ENCODE results near the gene C19orf44. TPM values are rescaled to one million over a fixed set of nuclear protein-coding genes. Genes with fewer than 3 reads are reported as not detected.
A peak's percentile ranks its signal among the peaks of the same experiment; 100 is the strongest.

Gene C19orf44
- total and polyA plus RNA-seq, 2 experiments from 2014 or later: 2.5 to 5.9 TPM

DNA sequence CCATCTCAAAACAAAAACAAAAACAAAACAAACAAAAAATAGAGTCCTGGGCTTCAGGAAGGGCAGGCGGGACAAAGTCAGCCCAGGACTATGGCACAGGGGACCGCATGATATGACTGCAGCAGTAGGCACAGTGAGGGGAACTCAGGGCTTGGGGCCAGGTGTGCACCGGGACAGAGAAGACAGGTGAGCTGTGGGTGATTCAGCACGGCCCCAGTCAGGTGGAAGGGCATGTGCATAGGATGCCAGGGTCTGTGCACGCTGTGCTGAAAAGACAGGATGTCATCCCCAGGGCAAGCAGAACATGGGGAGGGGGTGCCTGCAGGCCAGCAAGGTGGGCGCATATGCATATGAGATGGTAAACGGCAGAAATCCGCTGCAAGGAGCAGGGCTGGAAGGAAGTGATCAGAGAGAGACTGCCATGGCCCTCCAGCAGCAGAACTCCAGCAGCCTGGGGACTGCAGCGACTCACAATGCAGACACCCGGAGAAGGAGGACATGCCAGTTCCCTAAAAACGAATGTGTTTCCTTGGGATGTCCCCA lies 39.5 kb upstream of the C19orf44 start (continued):
- TF ChIP-seq, protein P1, sequence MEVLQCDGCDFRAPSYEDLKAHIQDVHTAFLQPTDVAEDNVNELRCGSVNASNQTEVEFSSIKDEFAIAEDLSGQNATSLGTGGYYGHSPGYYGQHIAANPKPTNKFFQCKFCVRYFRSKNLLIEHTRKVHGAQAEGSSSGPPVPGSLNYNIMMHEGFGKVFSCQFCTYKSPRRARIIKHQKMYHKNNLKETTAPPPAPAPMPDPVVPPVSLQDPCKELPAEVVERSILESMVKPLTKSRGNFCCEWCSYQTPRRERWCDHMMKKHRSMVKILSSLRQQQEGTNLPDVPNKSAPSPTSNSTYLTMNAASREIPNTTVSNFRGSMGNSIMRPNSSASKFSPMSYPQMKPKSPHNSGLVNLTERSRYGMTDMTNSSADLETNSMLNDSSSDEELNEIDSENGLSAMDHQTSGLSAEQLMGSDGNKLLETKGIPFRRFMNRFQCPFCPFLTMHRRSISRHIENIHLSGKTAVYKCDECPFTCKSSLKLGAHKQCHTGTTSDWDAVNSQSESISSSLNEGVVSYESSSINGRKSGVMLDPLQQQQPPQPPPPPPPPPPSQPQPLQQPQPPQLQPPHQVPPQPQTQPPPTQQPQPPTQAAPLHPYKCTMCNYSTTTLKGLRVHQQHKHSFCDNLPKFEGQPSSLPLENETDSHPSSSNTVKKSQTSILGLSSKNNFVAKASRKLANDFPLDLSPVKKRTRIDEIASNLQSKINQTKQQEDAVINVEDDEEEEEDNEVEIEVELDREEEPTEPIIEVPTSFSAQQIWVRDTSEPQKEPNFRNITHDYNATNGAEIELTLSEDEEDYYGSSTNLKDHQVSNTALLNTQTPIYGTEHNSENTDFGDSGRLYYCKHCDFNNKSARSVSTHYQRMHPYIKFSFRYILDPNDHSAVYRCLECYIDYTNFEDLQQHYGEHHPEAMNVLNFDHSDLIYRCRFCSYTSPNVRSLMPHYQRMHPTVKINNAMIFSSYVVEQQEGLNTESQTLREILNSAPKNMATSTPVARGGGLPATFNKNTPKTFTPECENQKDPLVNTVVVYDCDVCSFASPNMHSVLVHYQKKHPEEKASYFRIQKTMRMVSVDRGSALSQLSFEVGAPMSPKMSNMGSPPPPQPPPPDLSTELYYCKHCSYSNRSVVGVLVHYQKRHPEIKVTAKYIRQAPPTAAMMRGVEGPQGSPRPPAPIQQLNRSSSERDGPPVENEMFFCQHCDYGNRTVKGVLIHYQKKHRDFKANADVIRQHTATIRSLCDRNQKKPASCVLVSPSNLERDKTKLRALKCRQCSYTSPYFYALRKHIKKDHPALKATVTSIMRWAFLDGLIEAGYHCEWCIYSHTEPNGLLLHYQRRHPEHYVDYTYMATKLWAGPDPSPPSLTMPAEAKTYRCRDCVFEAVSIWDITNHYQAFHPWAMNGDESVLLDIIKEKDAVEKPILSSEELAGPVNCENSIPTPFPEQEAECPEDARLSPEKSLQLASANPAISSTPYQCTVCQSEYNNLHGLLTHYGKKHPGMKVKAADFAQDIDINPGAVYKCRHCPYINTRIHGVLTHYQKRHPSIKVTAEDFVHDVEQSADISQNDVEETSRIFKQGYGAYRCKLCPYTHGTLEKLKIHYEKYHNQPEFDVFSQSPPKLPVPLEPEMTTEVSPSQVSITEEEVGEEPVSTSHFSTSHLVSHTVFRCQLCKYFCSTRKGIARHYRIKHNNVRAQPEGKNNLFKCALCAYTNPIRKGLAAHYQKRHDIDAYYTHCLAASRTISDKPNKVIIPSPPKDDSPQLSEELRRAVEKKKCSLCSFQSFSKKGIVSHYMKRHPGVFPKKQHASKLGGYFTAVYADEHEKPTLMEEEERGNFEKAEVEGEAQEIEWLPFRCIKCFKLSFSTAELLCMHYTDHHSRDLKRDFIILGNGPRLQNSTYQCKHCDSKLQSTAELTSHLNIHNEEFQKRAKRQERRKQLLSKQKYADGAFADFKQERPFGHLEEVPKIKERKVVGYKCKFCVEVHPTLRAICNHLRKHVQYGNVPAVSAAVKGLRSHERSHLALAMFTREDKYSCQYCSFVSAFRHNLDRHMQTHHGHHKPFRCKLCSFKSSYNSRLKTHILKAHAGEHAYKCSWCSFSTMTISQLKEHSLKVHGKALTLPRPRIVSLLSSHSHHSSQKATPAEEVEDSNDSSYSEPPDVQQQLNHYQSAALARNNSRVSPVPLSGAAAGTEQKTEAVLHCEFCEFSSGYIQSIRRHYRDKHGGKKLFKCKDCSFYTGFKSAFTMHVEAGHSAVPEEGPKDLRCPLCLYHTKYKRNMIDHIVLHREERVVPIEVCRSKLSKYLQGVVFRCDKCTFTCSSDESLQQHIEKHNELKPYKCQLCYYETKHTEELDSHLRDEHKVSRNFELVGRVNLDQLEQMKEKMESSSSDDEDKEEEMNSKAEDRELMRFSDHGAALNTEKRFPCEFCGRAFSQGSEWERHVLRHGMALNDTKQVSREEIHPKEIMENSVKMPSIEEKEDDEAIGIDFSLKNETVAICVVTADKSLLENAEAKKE (CRISPR knock-in tag; IDR thresholded peaks at IDR 0.05): no peak
- no peak for TF ChIP-seq POLR2AphosphoS5 (IDR thresholded peaks at IDR 0.05; ENCODE audit: low read depth)
- no peak for TF ChIP-seq JUNB (IDR thresholded peaks at IDR 0.05; ENCODE audit: unreplicated experiment)
- TF ChIP-seq EZH2 (IDR thresholded peaks at IDR 0.05; ENCODE audit: low read depth, unreplicated experiment): no peak

GRCh38 chr19:16457195-16457953 lies 38.8 kb upstream of the C19orf44 start:
- Histone ChIP-seq H4K20me1 (replicated peaks; ENCODE audit: insufficient read depth) (peaks cover 50% of the 10 kb centered on the region), H3K27ac (ENCODE audit: low read depth) (peak overlapping the region; percentile 78; the same call in 1 of the 2 replicates), H3K79me2 (replicated peaks; ENCODE audit: insufficient read depth) (peaks cover 100% of the 10 kb centered on the region), H3F3A (replicated peaks; ENCODE audit: low read depth) (no peaks in the 10 kb centered on the region; the same call in 1 of the 2 replicates), H3K27me3 (ENCODE audit: insufficient read depth) (no peaks in the 10 kb centered on the region), H3K4me3 (0 out of 2 replicates have a peak overlapping the region, but pooled peaks have one; percentile 35), H3K36me3 (ENCODE audit: insufficient read depth) (no peaks in the 10 kb centered on the region), H2AFZ (no peak overlapping the region), H3K4me2 (peak overlapping the region; percentile 73), H3K9me2 (ENCODE audit: insufficient read depth) (no peaks in the 10 kb centered on the region), H3K4me1 (ENCODE audit: insufficient read depth) (peaks cover 35% of the 10 kb centered on the region)
- peaks cover 14% of the 10 kb centered on the region for H3K27me3 Mint-ChIP-seq (ENCODE audit: insufficient read depth, low read depth, poor library complexity)
- peaks cover 3% of the 10 kb centered on the region; the same call in 1 of the 3 replicates for H3K36me3 Mint-ChIP-seq (ENCODE audit: low read depth)
- peak overlapping the region; percentile 55; the same call in 2 of the 3 replicates for H3K4me3 Mint-ChIP-seq
- H3K9me3 Mint-ChIP-seq: no peaks in the 10 kb centered on the region
- DNase-seq (ENCODE audit: low spot score) (peak; percentile 47), ATAC-seq (peak; percentile 22)
- H3K4me1 Mint-ChIP-seq: peaks cover 47% of the 10 kb centered on the region
- H3K27ac Mint-ChIP-seq: peak overlapping the region; percentile 95
- TF ChIP-seq REST (IDR thresholded peaks at IDR 0.05; ENCODE audit: unreplicated experiment): no peak
- TF ChIP-seq POLR2AphosphoS5 (IDR thresholded peaks at IDR 0.05; ENCODE audit: low read depth): no peak
- no peak for TF ChIP-seq CREB1 (CRISPR knock-in tag; IDR thresholded peaks at IDR 0.05; ENCODE audit: low read depth)
- TF ChIP-seq JUNB (IDR thresholded peaks at IDR 0.05; ENCODE audit: unreplicated experiment): no peak
- no peak for TF ChIP-seq CTCF (conservative IDR thresholded peaks at IDR 0.05; ENCODE audit: low read depth in 2 of 2)
- no peak for TF ChIP-seq EZH2phosphoT487 (IDR thresholded peaks at IDR 0.05; ENCODE audit: unreplicated experiment)
- TF ChIP-seq NANOG (IDR thresholded peaks at IDR 0.05; ENCODE audit: borderline replicate concordance): no peak
- TF ChIP-seq, protein P2, sequence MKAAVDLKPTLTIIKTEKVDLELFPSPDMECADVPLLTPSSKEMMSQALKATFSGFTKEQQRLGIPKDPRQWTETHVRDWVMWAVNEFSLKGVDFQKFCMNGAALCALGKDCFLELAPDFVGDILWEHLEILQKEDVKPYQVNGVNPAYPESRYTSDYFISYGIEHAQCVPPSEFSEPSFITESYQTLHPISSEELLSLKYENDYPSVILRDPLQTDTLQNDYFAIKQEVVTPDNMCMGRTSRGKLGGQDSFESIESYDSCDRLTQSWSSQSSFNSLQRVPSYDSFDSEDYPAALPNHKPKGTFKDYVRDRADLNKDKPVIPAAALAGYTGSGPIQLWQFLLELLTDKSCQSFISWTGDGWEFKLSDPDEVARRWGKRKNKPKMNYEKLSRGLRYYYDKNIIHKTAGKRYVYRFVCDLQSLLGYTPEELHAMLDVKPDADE (IDR thresholded peaks at IDR 0.05): no peak
- no peak for TF ChIP-seq STAT1 (IDR thresholded peaks at IDR 0.05; ENCODE audit: unreplicated experiment)
